Measurements from ENCODE around the gene NTM.

NTM gene

GRCh38 chr11:132026746-132027145, 656.3 kb downstream of the NTM start:
- no peak overlapping the region for H3K4me3 ChIP-seq (ENCODE audit: low read depth, low read length)
- no peaks in the 10 kb centered on the region for H3K9me3 ChIP-seq (ENCODE audit: control insufficient read depth, insufficient read depth, low read depth, low read length)
- H3K4me1 ChIP-seq (ENCODE audit: control insufficient read depth, insufficient read depth, low read length), result no peaks in the 10 kb centered on the region
- H3K36me3 ChIP-seq (ENCODE audit: control insufficient read depth in 2 of 2, insufficient read depth in 1 of 2, low read length in 2 of 2), result no peaks in the 10 kb centered on the region
- ChIA-PET POLR2A (no interaction called here), CTCF (interaction anchor here (0.7 kb wide), 1 partner anchor 91 kb away, joined by 3 read pairs; no protein-coding TSS in a partner anchor)
- no peak overlapping the region for H3K27ac ChIP-seq (ENCODE audit: extremely low read depth, low read depth, low read length)
- TF ChIP-seq ZNF10 (tag by site-specific recombination; IDR thresholded peaks at IDR 0.05), result no peak
- no peak for TF ChIP-seq ZNF48 (tag by site-specific recombination; IDR thresholded peaks at IDR 0.05)
- TF ChIP-seq ZFP37 (tag by site-specific recombination; IDR thresholded peaks at IDR 0.05), result no peak
- TF ChIP-seq IKZF3 (tag by site-specific recombination; IDR thresholded peaks at IDR 0.05), result no peak
- no peak for TF ChIP-seq ZBTB8A (tag by site-specific recombination; IDR thresholded peaks at IDR 0.05)
- no peak for TF ChIP-seq ZNF488 (tag by site-specific recombination; IDR thresholded peaks at IDR 0.05)
- no peak for TF ChIP-seq MZF1 (tag by site-specific recombination; IDR thresholded peaks at IDR 0.05; ENCODE audit: borderline replicate concordance)
- no peak for TF ChIP-seq ZNF561 (tag by site-specific recombination; IDR thresholded peaks at IDR 0.05; ENCODE audit: borderline replicate concordance)

- H3K27ac ChIP-seq (ENCODE audit: extremely low read depth, low read depth, low read length), result no peak overlapping the region
- H3K4me1 ChIP-seq (ENCODE audit: control insufficient read depth, insufficient read depth, low read length), result no peaks in the 10 kb centered on the region
- CTCF ChIA-PET, result interaction anchor here (0.6 to 1.8 kb wide), 16 partner anchors 12 to 1667 kb away, joined by 3 to 8 read pairs (median 3); no protein-coding TSS in a partner anchor
- POLR2A ChIA-PET, result no interaction called here
- no peaks in the 10 kb centered on the region for H3K36me3 ChIP-seq (ENCODE audit: control insufficient read depth in 2 of 2, insufficient read depth in 1 of 2, low read length in 2 of 2)
- no peaks in the 10 kb centered on the region for H3K9me3 ChIP-seq (ENCODE audit: control insufficient read depth, insufficient read depth, low read depth, low read length)
- TF ChIP-seq ATF2 (tag by site-specific recombination; IDR thresholded peaks at IDR 0.05; ENCODE audit: low read depth) (no peak), ZNF654 (tag by site-specific recombination; IDR thresholded peaks at IDR 0.05; ENCODE audit: low read depth) (peak; percentile 37), ZNF449 (tag by site-specific recombination; IDR thresholded peaks at IDR 0.05) (no peak)
- H3K4me3 ChIP-seq (ENCODE audit: low read depth, low read length), result no peak overlapping the region
Measured at GRCh38 chr11:132028380-132029240, 658.2 kb downstream of the NTM start.

GRCh38 chr11:132030896-132031295, 660.5 kb downstream of the NTM start:
- ChIA-PET POLR2A (no interaction called here), CTCF (interaction anchor here (1.0 kb wide), 1 partner anchor 166 kb away, joined by 5 read pairs; no protein-coding TSS in a partner anchor)
- Histone ChIP-seq H3K9me3 (ENCODE audit: control insufficient read depth, insufficient read depth, low read depth, low read length) (no peaks in the 10 kb centered on the region), H3K4me1 (ENCODE audit: control insufficient read depth, insufficient read depth, low read length) (no peaks in the 10 kb centered on the region), H3K4me3 (ENCODE audit: low read depth, low read length) (no peak overlapping the region), H3K36me3 (ENCODE audit: control insufficient read depth in 2 of 2, insufficient read depth in 1 of 2, low read length in 2 of 2) (no peaks in the 10 kb centered on the region), H3K27ac (ENCODE audit: extremely low read depth, low read depth, low read length) (no peak overlapping the region)
- TF ChIP-seq OSR2 (tag by site-specific recombination; IDR thresholded peaks at IDR 0.05), result no peak
- no peak for TF ChIP-seq ZNF645 (tag by site-specific recombination; IDR thresholded peaks at IDR 0.05)
- no peak for TF ChIP-seq ZNF146 (tag by site-specific recombination; IDR thresholded peaks at IDR 0.05)
- no peak for TF ChIP-seq ZNF398 (tag by site-specific recombination; IDR thresholded peaks at IDR 0.05)
- no peak for TF ChIP-seq ZNF223 (tag by site-specific recombination; IDR thresholded peaks at IDR 0.05)
- no peak for TF ChIP-seq ZXDB (tag by site-specific recombination; IDR thresholded peaks at IDR 0.05)

All from HEK293 (cell line).